T-cell (primary cell): ENCODE measurements around the gene SHD. TPM values are rescaled to one million over a fixed set of nuclear protein-coding genes. Genes with fewer than 3 reads are reported as not detected.

Experiments
- ATAC-seq, 4 experiments: fragments of 200-7000 bp in 3 of 4; fragments of 150-1000 bp in 1 of 4; cut with Tn5 transposase; replicated peaks in 1 of 4; 1 replicate in 3 of 4; 2 replicates in 1 of 4; pipeline ENCODE4 v1.10.0; 2021; ENCODE audit warnings: moderate library complexity in 3 of 4, mild to moderate bottlenecking in 2 of 4, moderate number of reproducible peaks in 1 of 4
- CTCF ChIA-PET, 2 donors: fragments of 300-600 bp; sonication (Branson Sonifier 250); formaldehyde crosslinking; loops; one replicate each; lab custom pipeline; 2022; ENCODE audit warnings: antibody characterized with exemption in 2 of 2; lab: Charles Lee
- POLR2A ChIA-PET, 2 donors: fragments of 300-600 bp; sonication (Branson Sonifier 250); formaldehyde crosslinking; loops; one replicate each; lab custom pipeline; 2022; ENCODE audit warnings: antibody characterized with exemption in 2 of 2; lab: Charles Lee
- DNase-seq, 35 experiments: peaks; one replicate each; pipeline versions ENCODE4 v3.0.0 to v3.0.0-alpha.2; 2013 to 2023
- H3K27ac ChIP-seq: one replicate; pipeline ENCODE4 v1.5.1; 2013; ENCODE audit warnings: low read length
- H3K27me3 ChIP-seq, 2 experiments: replicated peaks in 1 of 2; 1 replicate in 1 of 2; 2 replicates in 1 of 2; pipeline versions ENCODE4 v1.6.1 to v1.7.0; 2013; ENCODE audit warnings: low read length in 1 of 2, mixed read lengths in 1 of 2; ENCODE audit not compliant: control insufficient read depth in 2 of 2, insufficient read depth in 2 of 2; ENCODE audit errors: extremely low read depth in 1 of 2
- H3K36me3 ChIP-seq, 2 donors: 1 replicate in 1 of 2; 2 replicates in 1 of 2; pipeline versions ENCODE4 v1.6.1 to v1.7.0; 2013; ENCODE audit warnings: low read length in 1 of 2; ENCODE audit not compliant: control insufficient read depth in 2 of 2, insufficient read depth in 1 of 2; ENCODE audit errors: extremely low read depth in 1 of 2
- H3K4me1 ChIP-seq, 2 experiments: 1 replicate in 1 of 2; 2 replicates in 1 of 2; pipeline versions ENCODE4 v1.6.1 to v1.7.0; 2013; ENCODE audit warnings: low read length in 2 of 2, mixed read lengths in 1 of 2; ENCODE audit not compliant: insufficient read depth in 2 of 2, control insufficient read depth in 1 of 2; ENCODE audit errors: extremely low read depth in 1 of 2
- H3K4me3 ChIP-seq, 2 donors: 1 replicate in 1 of 2; 2 replicates in 1 of 2; pipeline versions ENCODE4 v1.5.1 to v1.7.0; 2013; ENCODE audit warnings: mild to moderate bottlenecking in 2 of 2, low read length in 1 of 2, moderate library complexity in 1 of 2; ENCODE audit not compliant: control insufficient read depth in 1 of 2; ENCODE audit errors: extremely low read depth in 1 of 2
- H3K9me3 ChIP-seq: 2 replicates; pipeline ENCODE4 v1.7.0; 2013
- H3K27ac Mint-ChIP-seq, 2 donors: one replicate each; pipeline ENCODE4 v1.8.0; 2020 to 2021; ENCODE audit warnings: mild to moderate bottlenecking in 2 of 2, mixed read lengths in 2 of 2
- H3K27me3 Mint-ChIP-seq, 2 donors: one replicate each; pipeline ENCODE4 v1.8.0; 2021 to 2022; ENCODE audit warnings: mixed read lengths in 2 of 2
- H3K36me3 Mint-ChIP-seq: one replicate; pipeline ENCODE4 v1.8.0; 2021; ENCODE audit warnings: mixed read lengths
- H3K4me1 Mint-ChIP-seq, 3 donors: one replicate each; pipeline ENCODE4 v1.8.0; 2020 to 2022; ENCODE audit warnings: mixed read lengths in 3 of 3, mild to moderate bottlenecking in 1 of 3
- H3K4me3 Mint-ChIP-seq, 3 donors: one replicate each; pipeline ENCODE4 v1.8.0; 2020 to 2022; ENCODE audit warnings: mild to moderate bottlenecking in 3 of 3, mixed read lengths in 3 of 3, moderate library complexity in 3 of 3
- H3K9me3 Mint-ChIP-seq, 3 donors: one replicate each; pipeline ENCODE4 v1.8.0; 2020 to 2022; ENCODE audit warnings: mixed read lengths in 3 of 3
- WGBS: methylation state at CpG from one replicate; pipeline ENCODE4 v1.1.5; 2013; ENCODE audit warnings: missing lambda C conversion rate; ENCODE audit not compliant: insufficient coverage; 5-methylcytosine and 5-hydroxymethylcytosine counted together
- total RNA-seq, 35 experiments: library from RNA in 6 of 35; stranded (reverse) in 6 of 35; fragments of 120-200 nt in 1 of 35; gene quantifications; one replicate each; pipeline versions ENCODE4 v1.2.1 to v1.2.4 and lab custom pipeline; 2013 to 2026

The SHD gene
- total RNA-seq, 5 donors from 2014 or later (not counting 1 experiment from before 2014, with no cell fraction given) = 0.19 TPM; not detected in 4

- Mint-ChIP-seq H3K9me3 (no peaks in the 10 kb centered on the region), H3K4me3 (peak overlapping the region in 2 of 3 donors; percentile 22 to 28), H3K27me3 (no peaks in the 10 kb centered on the region), H3K27ac (peak overlapping the region; percentile 39 to 79), H3K4me1 (peaks cover 21 to 45% (median 29%) of the 10 kb centered on the region in 3 donors), H3K36me3 (peaks cover 35% of the 10 kb centered on the region)
- Histone ChIP-seq H3K9me3 (no peaks in the 10 kb centered on the region), H3K27me3 (no peaks in the 10 kb centered on the region), H3K4me3 (no peak overlapping the region), H3K4me1 (peaks cover 7 to 34% of the 10 kb centered on the region in 2 experiments), H3K36me3 (peaks cover 21 to 65% of the 10 kb centered on the region in 2 donors), H3K27ac (no peak overlapping the region)
- DNase-seq (peak in 1 of 35 experiments; percentile 48), ATAC-seq (peak in 3 of 4 experiments; percentile 47 to 60 (median 47))
- POLR2A ChIA-PET = no interaction called here
- WGBS = 18% methylated on average over 3 of the region's 4 CpGs
- CTCF ChIA-PET = interaction anchor here in 1 of 2 donors (0.6 to 1.2 kb wide), 2 partner anchors 88 to 172 kb away, joined by 3 to 5 read pairs; no protein-coding TSS in a partner anchor
Observed at GRCh38 chr19:4264812-4265211, 14.3 kb upstream of the SHD start.

- Mint-ChIP-seq H3K27ac (peak overlapping the region in 1 of 2 donors; percentile 39), H3K4me1 (peaks cover 21 to 45% (median 29%) of the 10 kb centered on the region in 3 donors), H3K36me3 (peaks cover 30% of the 10 kb centered on the region), H3K4me3 (no peak overlapping the region), H3K27me3 (no peaks in the 10 kb centered on the region), H3K9me3 (no peaks in the 10 kb centered on the region)
- no peaks in the 10 kb centered on the region for H3K27me3 ChIP-seq
- no peaks in the 10 kb centered on the region for H3K9me3 ChIP-seq
- no peak overlapping the region for H3K27ac ChIP-seq
- peaks cover 16 to 61% of the 10 kb centered on the region in 2 donors for H3K36me3 ChIP-seq
- 84% methylated on average over 10 of the region's 18 CpGs for WGBS
- ChIA-PET CTCF (interaction anchor here (0.6 to 1.8 kb wide), 11 partner anchors 10 to 259 kb away, joined by 3 to 14 read pairs (median 3); partner anchors contain the start of gene YJU2 (in 1 of the 2)), POLR2A (interaction anchor here in 1 of 2 donors (0.6 kb wide), 1 partner anchor 152 kb away, joined by 3 read pairs; no protein-coding TSS in a partner anchor)
- ATAC-seq = no peak
- no peak overlapping the region for H3K4me3 ChIP-seq
- DNase-seq = no peak
- H3K4me1 ChIP-seq = peaks cover 7 to 34% of the 10 kb centered on the region in 2 experiments
Observed at GRCh38 chr19:4266253-4267000, 12.6 kb upstream of the SHD start.

GRCh38 chr19:4267101-4267900 is 11.8 kb upstream of the SHD start:
- peaks cover 22 to 59% of the 10 kb centered on the region in 2 donors for H3K36me3 ChIP-seq
- POLR2A ChIA-PET = interaction anchor here in 1 of 2 donors (0.6 to 0.7 kb wide), 3 partner anchors 151 to 1928 kb away, joined by 3 to 4 read pairs (median 4); no protein-coding TSS in a partner anchor

DNA sequence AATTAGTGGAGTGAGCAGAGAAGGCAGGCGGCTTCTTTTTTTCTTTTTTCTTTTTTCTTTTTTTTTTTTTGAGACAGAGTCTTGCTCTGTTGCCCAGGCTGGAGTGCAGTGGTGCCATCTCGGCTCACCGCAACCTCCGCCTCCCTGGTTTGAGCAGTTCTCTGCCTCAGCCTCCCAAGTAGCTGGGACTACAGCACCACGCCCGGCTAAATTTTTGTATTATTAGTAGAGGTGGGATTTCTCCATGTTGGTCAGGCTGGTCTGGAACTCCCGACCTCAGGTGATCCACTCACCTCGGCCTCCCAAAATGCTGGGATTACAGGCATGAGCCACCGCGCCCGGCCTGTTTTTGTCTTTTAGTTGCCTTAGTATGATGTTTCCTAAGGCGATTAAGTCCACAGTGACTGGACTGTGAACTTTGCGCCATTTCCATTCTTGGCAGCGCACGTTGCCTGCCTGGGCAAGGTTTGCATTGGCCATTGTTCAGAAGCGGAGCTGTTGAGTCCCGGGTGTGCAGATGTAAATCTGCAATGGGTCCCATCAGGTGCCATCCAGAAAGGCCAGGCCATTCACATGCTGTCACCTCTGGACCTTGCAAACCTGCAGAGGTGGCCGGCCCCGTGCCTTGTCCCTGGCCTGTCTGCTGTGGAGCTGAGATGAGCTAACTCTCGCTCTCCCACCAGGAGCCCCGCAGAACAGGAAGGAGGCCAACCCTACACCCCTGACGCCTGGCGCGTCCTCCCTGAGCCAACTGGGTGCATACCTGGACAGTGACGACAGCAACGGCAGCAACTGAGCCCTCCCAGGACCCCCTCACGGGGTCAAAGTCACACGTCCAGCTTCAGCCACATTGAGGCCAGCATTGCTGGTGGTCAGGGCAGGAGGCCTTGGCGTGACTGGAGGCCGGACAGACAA is 10.9 kb upstream of the SHD start:
- H3K27ac Mint-ChIP-seq = peak overlapping the region in 1 of 2 donors; percentile 34
- CTCF ChIA-PET = interaction anchor here (0.7 to 1.8 kb wide), 4 partner anchors 84 to 134 kb away, joined by 4 to 14 read pairs (median 6); no protein-coding TSS in a partner anchor
- WGBS = 89% methylated on average over 29 of the region's 30 CpGs

More at GRCh38 chr19:4267101-4267900, 11.8 kb upstream of the SHD start:
- 60% methylated on average over 15 of the region's 21 CpGs for WGBS
- ATAC-seq (peak; percentile 57 to 76 (median 64)), DNase-seq (peak in 34 of 35 experiments; percentile 14 to 69 (median 48))
- no peak overlapping the region for H3K4me3 Mint-ChIP-seq
- H3K4me1 Mint-ChIP-seq = peaks cover 21 to 45% (median 29%) of the 10 kb centered on the region in 3 donors
- Histone ChIP-seq H3K27ac (no peak overlapping the region), H3K27me3 (no peaks in the 10 kb centered on the region), H3K4me3 (no peak overlapping the region), H3K4me1 (peaks cover 7 to 34% of the 10 kb centered on the region in 2 experiments), H3K9me3 (no peaks in the 10 kb centered on the region)
- H3K9me3 Mint-ChIP-seq = no peaks in the 10 kb centered on the region
- H3K36me3 Mint-ChIP-seq = peaks cover 33% of the 10 kb centered on the region
- H3K27ac Mint-ChIP-seq = peak overlapping the region in 1 of 2 donors; percentile 34
- no peaks in the 10 kb centered on the region for H3K27me3 Mint-ChIP-seq
- CTCF ChIA-PET = interaction anchor here (0.6 to 1.8 kb wide), 11 partner anchors 9 to 258 kb away, joined by 3 to 14 read pairs (median 3); partner anchors contain the start of gene YJU2 (in 1 of the 2)

GRCh38 chr19:4268816-4269430 is 10.1 kb upstream of the SHD start:
- H3K27me3 Mint-ChIP-seq = no peaks in the 10 kb centered on the region
- peaks cover 7 to 28% of the 10 kb centered on the region in 2 experiments for H3K4me1 ChIP-seq
- peaks cover 21 to 38% (median 27%) of the 10 kb centered on the region in 3 donors for H3K4me1 Mint-ChIP-seq
- H3K9me3 Mint-ChIP-seq = no peaks in the 10 kb centered on the region
- no peak overlapping the region for H3K27ac Mint-ChIP-seq
- peaks cover 33% of the 10 kb centered on the region for H3K36me3 Mint-ChIP-seq
- H3K4me3 ChIP-seq = no peak overlapping the region
- POLR2A ChIA-PET = no interaction called here
- CTCF ChIA-PET = no interaction called here
- DNase-seq (no peak), ATAC-seq (no peak)
- H3K4me3 Mint-ChIP-seq = no peak overlapping the region
- H3K27ac ChIP-seq = no peak overlapping the region
- H3K36me3 ChIP-seq = peaks cover 22 to 48% of the 10 kb centered on the region in 2 donors
- no peaks in the 10 kb centered on the region for H3K9me3 ChIP-seq
- no peaks in the 10 kb centered on the region for H3K27me3 ChIP-seq
- 95% methylated on average over 5 of the region's 13 CpGs for WGBS

More for the DNA sequence above, 10.9 kb upstream of the SHD start:
- POLR2A ChIA-PET = interaction anchor here in 1 of 2 donors (0.6 to 0.7 kb wide), 2 partner anchors 272 to 1927 kb away, joined by 4 read pairs; no protein-coding TSS in a partner anchor
- Histone ChIP-seq H3K27me3 (no peaks in the 10 kb centered on the region), H3K9me3 (no peaks in the 10 kb centered on the region), H3K4me1 (peaks cover 7 to 34% of the 10 kb centered on the region in 2 experiments), H3K27ac (no peak overlapping the region), H3K4me3 (no peak overlapping the region), H3K36me3 (peaks cover 22 to 50% of the 10 kb centered on the region in 2 donors)
- no peak for DNase-seq
- Mint-ChIP-seq H3K9me3 (no peaks in the 10 kb centered on the region), H3K4me3 (no peak overlapping the region), H3K27me3 (no peaks in the 10 kb centered on the region), H3K36me3 (peaks cover 33% of the 10 kb centered on the region), H3K4me1 (peaks cover 21 to 45% (median 29%) of the 10 kb centered on the region in 3 donors)
- ATAC-seq = no peak
